Peyer's patch (tissue), 4 donors: Measurements from ENCODE around the gene ANKS1A.

Source experiments
- CTCF ChIP-seq, 6 experiments: fragments of 450-650 bp in 4 of 6; fragments of 200-600 bp in 2 of 6; sonication (generic) in 1 of 6; IDR thresholded peaks; one replicate each; pipeline ENCODE4 v1.5.1; 2017 to 2019; ENCODE audit warnings: antibody characterized with exemption in 6 of 6, mild to moderate bottlenecking in 3 of 6, moderate library complexity in 1 of 6
- POLR2A ChIP-seq, 2 donors: fragments of 450-650 bp; IDR thresholded peaks; one replicate each; pipeline ENCODE4 v1.5.1; 2017; ENCODE audit warnings: antibody characterized with exemption in 2 of 2, mild to moderate bottlenecking in 2 of 2, moderate library complexity in 2 of 2

GRCh38 chr6:35061651-35062410, 172.8 kb downstream of the ANKS1A start:
- no peak for TF ChIP-seq POLR2A (IDR thresholded peaks at IDR 0.05)
- TF ChIP-seq CTCF (IDR thresholded peaks at IDR 0.05): no peak
